Loucy (cell line): ENCODE results near the gene ASCC1.

Source experiments
- H2AFZ ChIP-seq: fragments of 200-600 bp; sonication (generic); 2 replicates; pipeline ENCODE4 v1.6.0; 2016; ENCODE audit warnings: antibody characterized with exemption, mild to moderate bottlenecking, low read length, moderate library complexity
- H3F3A ChIP-seq: fragments of 200-600 bp; 2 replicates; pipeline ENCODE4 v1.6.0; 2016; ENCODE audit warnings: antibody characterized with exemption, low read depth, mild to moderate bottlenecking
- H3K27me3 ChIP-seq: fragments of 200-600 bp; sonication (generic); 2 replicates; pipeline ENCODE4 v1.6.1; 2014; ENCODE audit warnings: low read length, mild to moderate bottlenecking; ENCODE audit not compliant: insufficient read depth, poor library complexity, severe bottlenecking
- H3K36me3 ChIP-seq: fragments of 200-600 bp; sonication (generic); 2 replicates; pipeline ENCODE4 v1.6.1; 2016; ENCODE audit warnings: low read length; ENCODE audit not compliant: insufficient read depth
- H3K4me1 ChIP-seq: fragments of 200-600 bp; sonication (generic); 2 replicates; pipeline ENCODE4 v1.5.1; 2014; ENCODE audit warnings: low read length, mild to moderate bottlenecking; ENCODE audit not compliant: insufficient read depth, poor library complexity, severe bottlenecking
- H3K4me2 ChIP-seq: fragments of 200-600 bp; sonication (generic); 2 replicates; pipeline ENCODE4 v1.6.0; 2014; ENCODE audit warnings: antibody characterized with exemption, low read length, low read depth, mild to moderate bottlenecking; ENCODE audit not compliant: poor library complexity, severe bottlenecking
- H3K4me3 ChIP-seq: fragments of 200-600 bp; sonication (generic); 2 replicates; pipeline ENCODE4 v1.5.1; 2014; ENCODE audit warnings: low read length, mild to moderate bottlenecking, mixed read lengths; ENCODE audit not compliant: poor library complexity, severe bottlenecking
- H3K79me2 ChIP-seq: fragments of 200-600 bp; sonication (generic); 2 replicates; pipeline ENCODE4 v1.6.1; 2014; ENCODE audit warnings: low read length; ENCODE audit not compliant: insufficient read depth
- H3K9ac ChIP-seq: fragments of 200-600 bp; sonication (generic); 2 replicates; pipeline ENCODE4 v1.6.0; 2014; ENCODE audit warnings: mild to moderate bottlenecking, low read depth, low read length, moderate library complexity; ENCODE audit not compliant: poor library complexity, severe bottlenecking
- H3K9me2 ChIP-seq: fragments of 200-600 bp; sonication (generic); replicated peaks from 2 replicates; pipeline ENCODE4 v1.6.1; 2016; ENCODE audit warnings: low read depth, low read length, mixed read lengths
- H3K9me3 ChIP-seq: fragments of 200-600 bp; sonication (generic); 2 replicates; pipeline ENCODE4 v1.6.1; 2014; ENCODE audit warnings: mild to moderate bottlenecking, antibody characterized with exemption, low read length, low read depth; ENCODE audit not compliant: insufficient read depth
- H4K20me1 ChIP-seq: fragments of 200-600 bp; sonication (generic); 2 replicates; pipeline ENCODE4 v1.6.0; 2014; ENCODE audit warnings: antibody characterized with exemption, low read length, mild to moderate bottlenecking; ENCODE audit not compliant: insufficient read depth, poor library complexity, severe bottlenecking
- EZH2phosphoT487 ChIP-seq: fragments of 200-600 bp; IDR thresholded peaks from 2 replicates; pipeline ENCODE4 v1.6.1; 2018; ENCODE audit warnings: antibody characterized with exemption, mild to moderate bottlenecking, moderate library complexity, borderline replicate concordance
- TF ChIP-seq, protein P1 (sequence below): fragments of 200-600 bp; sonication (generic); conservative IDR thresholded peaks from 2 replicates; pipeline ENCODE4 v1.5.1; 2014; ENCODE audit warnings: mild to moderate bottlenecking, antibody characterized with exemption, low read length

The ASCC1 gene

DNA sequence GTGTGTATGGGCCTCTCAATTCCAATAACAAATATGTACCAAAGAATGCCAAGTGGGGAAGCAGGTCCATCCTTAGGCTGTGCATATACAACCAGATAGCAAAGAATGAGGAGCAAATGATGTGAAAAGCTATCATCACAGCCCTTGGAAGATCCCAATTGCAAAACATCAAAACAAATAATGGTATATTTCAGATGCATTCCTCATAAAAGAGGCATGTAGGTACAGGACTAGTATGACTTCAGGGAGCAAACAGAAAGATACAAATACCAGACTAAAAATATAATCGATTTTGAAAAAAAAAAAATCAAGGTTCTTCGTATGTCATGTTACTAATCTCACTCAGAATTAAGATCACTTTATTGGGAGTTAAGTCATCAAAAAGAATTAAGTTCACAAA, 109.2 kb downstream of the ASCC1 start:
- Histone ChIP-seq H3K9me2 (no peaks in the 10 kb centered on the region), H4K20me1 (no peaks in the 10 kb centered on the region), H3K36me3 (peaks cover 14% of the 10 kb centered on the region; the same call in 1 of the 2 replicates), H2AFZ (no peak overlapping the region), H3K9ac (peak overlapping the region; percentile 46), H3K79me2 (no peaks in the 10 kb centered on the region), H3K4me2 (peak overlapping the region; percentile 74), H3F3A (0 out of 2 replicates have a peak, but pooled peaks cover 4% of the 10 kb centered on the region), H3K4me1 (peaks cover 24% of the 10 kb centered on the region), H3K4me3 (peak overlapping the region; percentile 63), H3K27me3 (no peaks in the 10 kb centered on the region), H3K9me3 (no peaks in the 10 kb centered on the region)
- TF ChIP-seq EZH2phosphoT487: no peak
- TF ChIP-seq, protein P1, sequence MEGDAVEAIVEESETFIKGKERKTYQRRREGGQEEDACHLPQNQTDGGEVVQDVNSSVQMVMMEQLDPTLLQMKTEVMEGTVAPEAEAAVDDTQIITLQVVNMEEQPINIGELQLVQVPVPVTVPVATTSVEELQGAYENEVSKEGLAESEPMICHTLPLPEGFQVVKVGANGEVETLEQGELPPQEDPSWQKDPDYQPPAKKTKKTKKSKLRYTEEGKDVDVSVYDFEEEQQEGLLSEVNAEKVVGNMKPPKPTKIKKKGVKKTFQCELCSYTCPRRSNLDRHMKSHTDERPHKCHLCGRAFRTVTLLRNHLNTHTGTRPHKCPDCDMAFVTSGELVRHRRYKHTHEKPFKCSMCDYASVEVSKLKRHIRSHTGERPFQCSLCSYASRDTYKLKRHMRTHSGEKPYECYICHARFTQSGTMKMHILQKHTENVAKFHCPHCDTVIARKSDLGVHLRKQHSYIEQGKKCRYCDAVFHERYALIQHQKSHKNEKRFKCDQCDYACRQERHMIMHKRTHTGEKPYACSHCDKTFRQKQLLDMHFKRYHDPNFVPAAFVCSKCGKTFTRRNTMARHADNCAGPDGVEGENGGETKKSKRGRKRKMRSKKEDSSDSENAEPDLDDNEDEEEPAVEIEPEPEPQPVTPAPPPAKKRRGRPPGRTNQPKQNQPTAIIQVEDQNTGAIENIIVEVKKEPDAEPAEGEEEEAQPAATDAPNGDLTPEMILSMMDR: no peak

DNA sequence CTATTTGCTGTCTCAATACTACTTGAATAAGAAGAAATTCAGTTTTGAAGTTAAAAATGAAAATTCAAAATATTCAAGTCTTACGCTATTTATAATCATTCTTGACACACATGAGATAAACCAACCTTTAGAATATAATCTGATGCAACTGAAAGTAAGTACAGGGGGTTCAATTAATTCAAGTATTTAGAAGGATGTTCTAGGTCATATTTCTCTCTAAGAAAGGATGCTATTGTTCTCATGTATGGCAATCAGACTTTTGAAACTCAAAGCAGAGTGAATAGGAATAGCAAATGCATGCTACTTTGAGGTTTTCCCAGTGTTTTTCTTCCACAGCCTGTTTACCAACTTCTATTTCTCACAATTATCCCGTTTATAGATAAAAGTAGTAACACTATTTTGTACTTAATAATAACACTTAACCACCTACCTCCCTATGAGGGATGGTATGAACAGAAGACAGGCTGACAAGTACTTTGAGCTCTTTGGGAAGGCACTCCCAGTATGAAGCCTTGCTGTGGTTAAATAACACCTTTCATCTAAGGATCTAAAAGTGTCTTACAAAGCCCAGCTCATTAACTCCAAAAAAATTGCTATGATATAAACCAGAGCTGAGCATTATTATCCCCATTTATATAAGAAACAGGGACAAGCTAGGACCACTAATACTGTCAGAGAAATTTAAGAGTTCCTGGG, 109.8 kb downstream of the ASCC1 start:
- Histone ChIP-seq H3K36me3 (peaks cover 19% of the 10 kb centered on the region; the same call in 1 of the 2 replicates), H4K20me1 (no peaks in the 10 kb centered on the region), H2AFZ (no peak overlapping the region), H3K4me2 (peak overlapping the region; percentile 74), H3K9ac (peak overlapping the region; percentile 46), H3K9me2 (no peaks in the 10 kb centered on the region), H3K4me1 (peaks cover 24% of the 10 kb centered on the region), H3F3A (0 out of 2 replicates have a peak, but pooled peaks cover 4% of the 10 kb centered on the region), H3K79me2 (no peaks in the 10 kb centered on the region), H3K4me3 (peak overlapping the region; percentile 63), H3K9me3 (no peaks in the 10 kb centered on the region), H3K27me3 (no peaks in the 10 kb centered on the region)
- no peak for TF ChIP-seq EZH2phosphoT487
- TF ChIP-seq, protein P1: no peak

DNA sequence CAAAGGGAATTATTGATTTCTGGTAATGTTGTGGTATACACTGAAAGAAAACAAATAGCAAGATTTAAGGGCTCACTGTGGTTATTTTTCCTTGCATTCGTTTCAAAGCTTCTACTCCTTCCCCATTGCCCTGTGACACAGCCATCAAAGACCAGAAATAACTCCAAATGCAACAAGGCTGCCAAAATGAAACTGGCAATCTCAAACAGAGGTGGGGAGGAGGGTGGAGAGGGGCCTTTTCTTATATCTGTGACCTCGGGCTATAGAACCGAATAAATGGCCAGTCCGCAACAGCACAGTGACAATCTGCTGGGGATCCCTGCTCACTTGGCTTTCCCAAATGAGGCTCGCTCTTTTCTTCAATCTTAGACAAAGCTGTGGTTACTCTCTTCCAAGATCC, 110.4 kb downstream of the ASCC1 start:
- H4K20me1 ChIP-seq: no peaks in the 10 kb centered on the region
- H3K4me3 ChIP-seq: no peak overlapping the region
- H3K4me1 ChIP-seq: peaks cover 24% of the 10 kb centered on the region
- H3F3A ChIP-seq: 0 out of 2 replicates have a peak, but pooled peaks cover 4% of the 10 kb centered on the region
- no peaks in the 10 kb centered on the region for H3K9me3 ChIP-seq
- H3K79me2 ChIP-seq: no peaks in the 10 kb centered on the region
- H3K9me2 ChIP-seq: no peaks in the 10 kb centered on the region
- TF ChIP-seq, protein P1: no peak
- TF ChIP-seq EZH2phosphoT487: no peak
- H3K36me3 ChIP-seq: peaks cover 23% of the 10 kb centered on the region; the same call in 1 of the 2 replicates
- H3K27me3 ChIP-seq: no peaks in the 10 kb centered on the region
- H2AFZ ChIP-seq: no peak overlapping the region
- H3K4me2 ChIP-seq: no peak overlapping the region
- H3K9ac ChIP-seq: no peak overlapping the region
